Non-pigmented ciliary epithelial cell (primary cell): ENCODE data around the gene HIVEP3.

Source experiments
- DNase-seq: peaks from one replicate; pipeline ENCODE4 v3.0.0-alpha.2; 2010; ENCODE audit warnings: low read depth

The HIVEP3 gene

DNA sequence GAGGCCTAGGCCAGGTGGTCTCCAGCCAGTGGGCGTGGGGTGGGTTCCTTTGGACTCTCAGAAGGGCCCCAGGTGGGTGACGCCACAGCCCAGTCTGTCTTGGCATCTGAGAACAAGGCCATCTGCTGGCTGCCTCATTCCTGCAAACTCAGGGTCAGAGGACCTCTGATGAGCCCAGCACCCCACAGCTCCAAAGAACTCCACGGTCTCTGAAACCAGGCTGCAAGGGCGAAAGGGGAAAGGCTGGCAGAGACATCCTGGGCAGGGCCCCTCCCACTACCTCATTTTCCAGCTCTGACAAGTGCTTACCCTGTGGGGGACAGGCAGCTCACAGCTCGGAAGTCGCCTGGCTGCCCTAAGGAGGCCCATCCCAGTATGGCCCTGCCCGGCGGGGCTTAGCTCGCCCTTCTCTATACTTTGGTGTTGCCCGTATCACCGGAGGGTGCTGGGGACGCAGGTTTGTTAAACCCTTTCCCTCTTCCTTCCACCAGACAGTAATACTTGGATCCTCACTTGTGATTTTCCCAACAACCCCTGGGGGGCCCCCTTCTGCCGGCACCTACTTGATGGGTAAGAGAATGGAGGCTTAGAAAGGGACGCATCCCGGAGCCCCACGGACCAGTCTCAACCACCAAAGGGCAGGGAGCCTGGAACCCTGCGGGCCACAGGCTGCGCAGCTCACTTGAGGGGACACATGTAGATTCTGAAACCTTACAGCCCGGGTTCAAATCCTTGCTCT is 423.3 kb downstream of the HIVEP3 start:
- no peak for DNase-seq

DNA sequence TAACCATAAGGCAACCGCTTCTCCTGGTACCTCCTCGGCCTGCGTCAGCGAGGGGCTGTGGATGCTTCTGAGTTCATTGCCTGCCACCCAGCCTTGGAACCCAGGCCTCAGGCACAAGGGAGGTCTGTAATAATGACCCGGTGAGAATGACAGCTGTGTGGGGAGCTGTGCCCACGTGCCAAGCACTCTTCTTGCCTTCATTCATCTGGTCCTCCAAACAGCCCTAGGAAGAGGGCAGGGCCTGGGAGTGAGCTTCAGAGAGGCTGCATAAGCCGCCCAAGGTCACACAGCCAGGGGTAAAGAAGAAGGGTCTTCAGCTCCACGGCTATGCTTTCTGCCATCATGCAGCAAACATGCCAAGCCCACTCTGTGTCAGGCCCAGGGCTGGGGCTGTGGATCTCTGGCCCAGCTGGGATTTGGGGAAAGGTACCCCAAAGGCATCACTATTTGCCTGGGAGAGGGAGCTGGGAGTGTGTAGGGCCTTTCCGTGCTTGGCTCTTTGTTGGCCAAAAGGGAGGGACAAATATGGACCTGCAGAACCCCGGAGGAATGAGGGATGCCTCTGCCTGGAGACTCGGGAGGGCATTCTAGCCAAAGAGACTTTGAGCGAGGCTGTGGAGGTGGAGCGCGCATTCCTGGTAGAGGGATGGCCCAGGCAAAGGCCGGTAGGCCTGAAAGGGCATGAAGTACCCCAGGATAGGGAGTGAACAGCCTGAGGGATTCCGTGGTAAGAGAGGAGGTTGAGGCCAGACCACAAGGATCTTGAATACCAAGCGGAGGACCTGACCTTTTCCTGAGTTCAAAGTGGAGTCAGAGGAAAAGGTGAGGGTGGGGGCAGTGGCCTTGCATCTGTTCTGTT is 424.1 kb downstream of the HIVEP3 start:
- no peak for DNase-seq

DNA sequence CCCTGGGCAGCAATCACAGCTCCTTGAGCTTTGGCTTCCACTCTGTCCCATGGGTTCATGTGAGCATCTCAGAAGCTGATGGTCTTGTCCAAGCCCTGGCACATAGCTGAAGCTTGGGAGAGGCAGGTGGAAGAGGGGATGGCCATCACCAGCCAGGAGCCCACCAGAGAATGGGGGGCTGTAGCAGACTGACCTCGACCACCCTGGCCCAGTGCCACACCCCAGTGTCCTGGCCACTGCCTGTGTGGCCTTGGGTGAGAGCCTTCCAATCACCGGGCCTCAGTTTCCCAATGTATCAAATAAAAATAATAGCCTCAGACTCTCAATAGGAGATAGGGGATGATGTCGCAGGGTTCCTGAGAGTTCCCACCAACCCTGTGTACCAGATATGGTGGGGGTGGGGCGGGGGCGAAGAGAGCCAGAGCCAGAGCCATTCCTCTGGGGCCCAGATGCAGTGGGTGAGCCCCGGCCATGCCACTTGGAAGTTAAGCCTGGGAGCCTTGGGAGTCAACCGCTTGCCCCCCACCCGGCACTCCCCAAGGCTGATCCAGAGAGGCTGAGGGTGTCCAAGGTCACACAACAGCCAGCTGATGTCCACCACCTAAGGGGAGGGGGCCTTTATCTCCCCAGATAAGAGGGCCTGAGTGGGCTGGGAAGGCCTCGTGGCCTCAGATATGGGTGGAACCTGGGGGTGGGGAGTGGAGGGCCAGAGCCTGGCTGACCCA is 424.9 kb downstream of the HIVEP3 start:
- no peak for DNase-seq

DNA sequence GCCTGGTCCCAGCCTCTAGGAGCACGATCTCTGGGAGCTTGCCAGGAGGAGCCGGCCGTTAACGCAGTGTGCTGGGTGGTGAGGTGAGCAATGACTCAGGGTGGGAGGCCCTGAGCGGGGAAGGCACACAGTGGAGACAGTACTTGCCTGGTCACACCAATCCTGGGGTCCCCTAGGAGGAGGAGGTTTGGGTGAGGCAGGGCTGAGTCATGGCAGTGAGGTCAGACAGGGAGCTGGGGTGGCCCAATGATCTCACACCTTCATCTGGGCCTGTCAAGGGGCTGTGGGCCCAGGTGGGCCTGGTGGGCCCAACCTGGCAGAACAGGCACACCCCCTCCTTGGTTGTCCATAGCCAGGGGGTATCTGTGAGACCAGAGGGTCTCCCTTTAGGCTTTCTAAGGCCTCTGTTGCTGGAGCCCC is 425.6 kb downstream of the HIVEP3 start:
- peak; percentile 86 for DNase-seq

DNA sequence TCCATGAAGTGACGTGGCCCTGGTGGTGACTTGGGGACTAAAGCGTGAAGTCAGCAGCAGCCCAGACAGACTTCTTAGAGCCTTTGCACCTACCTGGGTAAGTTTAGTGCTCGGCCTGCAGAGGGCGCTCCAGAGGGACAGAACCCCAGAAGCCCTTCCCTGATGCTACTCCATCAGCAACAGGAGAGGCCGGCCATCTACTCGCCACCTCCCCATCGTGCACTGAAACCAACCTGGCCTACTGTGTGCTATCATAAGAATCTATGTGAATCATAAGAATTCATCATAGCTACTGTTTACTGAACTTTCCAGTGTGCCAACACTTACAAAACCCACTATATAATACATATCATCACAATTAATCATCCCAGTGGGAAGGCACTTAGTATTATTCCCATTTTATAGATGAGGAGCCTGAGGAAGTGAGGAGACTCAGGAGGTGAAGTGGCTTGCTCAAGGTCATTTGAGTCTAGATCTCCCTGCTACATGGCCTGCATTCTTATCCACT is 426.3 kb downstream of the HIVEP3 start:
- no peak for DNase-seq

DNA sequence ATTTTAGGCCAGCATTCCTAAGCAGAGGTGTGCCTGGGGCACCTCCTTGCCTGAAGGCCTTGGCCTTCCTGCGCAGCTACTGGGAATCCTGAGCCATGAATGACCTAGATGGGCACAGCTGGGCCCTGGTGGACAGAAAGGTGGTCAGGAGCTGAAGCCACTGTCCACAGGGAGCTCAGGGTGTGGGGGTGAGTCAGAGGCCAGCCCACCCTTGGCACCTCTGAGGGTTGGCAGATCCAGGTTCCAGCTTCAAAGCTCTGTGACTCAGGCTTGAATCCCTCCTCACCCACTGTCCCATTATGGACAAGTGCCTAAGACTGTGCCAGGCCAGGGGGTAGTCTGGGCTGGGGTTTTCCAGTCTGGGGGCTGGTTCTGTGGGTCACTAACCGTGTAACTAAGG is 427.8 kb downstream of the HIVEP3 start:
- DNase-seq = no peak

DNA sequence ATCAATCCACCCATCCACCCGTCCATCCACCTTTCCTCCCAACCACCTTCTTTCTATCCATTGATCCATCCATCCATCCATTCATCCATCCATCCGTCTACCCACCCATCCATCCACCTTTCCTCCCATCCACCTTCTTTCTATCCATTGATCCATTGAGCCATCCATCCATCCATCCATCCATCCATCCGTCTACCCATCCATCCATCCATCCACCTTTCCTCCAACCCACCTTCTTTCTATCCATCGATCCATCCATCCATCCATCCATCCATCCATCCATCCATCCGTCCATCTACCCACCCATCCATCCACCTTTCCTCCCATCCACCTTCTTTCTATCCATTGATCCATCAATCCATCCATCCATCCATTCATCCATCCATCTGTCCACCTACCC is 429.2 kb downstream of the HIVEP3 start:
- DNase-seq = no peak

DNA sequence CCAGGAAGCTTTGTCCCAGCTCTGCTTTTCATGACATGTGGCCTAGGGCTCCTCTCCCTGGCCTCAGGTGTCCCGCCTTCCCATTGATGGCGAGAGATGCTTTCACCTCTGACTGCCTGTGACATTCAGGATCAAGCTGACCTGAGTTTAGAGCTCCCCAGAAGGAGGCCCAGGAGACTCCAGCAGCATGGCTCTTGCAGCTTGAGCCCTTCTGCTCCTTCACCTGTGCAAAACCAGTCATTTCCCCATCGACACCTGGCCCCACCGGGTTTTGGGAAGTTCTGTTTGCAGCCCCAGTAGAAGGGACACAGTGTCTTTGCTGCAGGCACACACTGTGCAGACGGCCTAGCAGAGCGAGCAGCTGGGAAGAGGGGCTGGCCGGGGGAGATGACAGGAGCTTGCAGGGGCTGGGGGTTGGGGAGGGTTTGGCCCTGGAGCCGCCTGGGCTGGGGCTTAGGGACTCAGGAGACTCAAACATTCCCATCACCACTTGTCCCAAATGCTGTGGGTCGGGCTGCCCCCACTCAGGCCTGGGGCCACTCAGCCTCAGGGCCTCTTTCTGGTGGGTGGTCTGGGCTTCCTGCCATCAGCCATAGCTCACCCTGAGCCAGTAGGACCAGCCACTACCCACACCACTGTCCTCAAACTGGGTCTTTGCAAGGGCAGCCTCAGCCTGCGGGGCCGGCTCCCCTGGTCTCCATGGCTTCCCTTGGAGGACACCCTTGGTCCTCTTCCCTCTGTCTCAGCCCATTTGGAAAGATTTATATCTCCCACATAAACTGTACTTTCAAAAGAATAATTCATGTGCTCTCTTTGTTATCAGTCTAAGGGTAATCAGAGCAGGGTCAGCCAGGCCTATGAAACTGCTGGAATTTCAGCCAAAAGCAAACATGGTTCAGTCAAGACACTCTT is 430.4 kb downstream of the HIVEP3 start:
- DNase-seq = no peak

DNA sequence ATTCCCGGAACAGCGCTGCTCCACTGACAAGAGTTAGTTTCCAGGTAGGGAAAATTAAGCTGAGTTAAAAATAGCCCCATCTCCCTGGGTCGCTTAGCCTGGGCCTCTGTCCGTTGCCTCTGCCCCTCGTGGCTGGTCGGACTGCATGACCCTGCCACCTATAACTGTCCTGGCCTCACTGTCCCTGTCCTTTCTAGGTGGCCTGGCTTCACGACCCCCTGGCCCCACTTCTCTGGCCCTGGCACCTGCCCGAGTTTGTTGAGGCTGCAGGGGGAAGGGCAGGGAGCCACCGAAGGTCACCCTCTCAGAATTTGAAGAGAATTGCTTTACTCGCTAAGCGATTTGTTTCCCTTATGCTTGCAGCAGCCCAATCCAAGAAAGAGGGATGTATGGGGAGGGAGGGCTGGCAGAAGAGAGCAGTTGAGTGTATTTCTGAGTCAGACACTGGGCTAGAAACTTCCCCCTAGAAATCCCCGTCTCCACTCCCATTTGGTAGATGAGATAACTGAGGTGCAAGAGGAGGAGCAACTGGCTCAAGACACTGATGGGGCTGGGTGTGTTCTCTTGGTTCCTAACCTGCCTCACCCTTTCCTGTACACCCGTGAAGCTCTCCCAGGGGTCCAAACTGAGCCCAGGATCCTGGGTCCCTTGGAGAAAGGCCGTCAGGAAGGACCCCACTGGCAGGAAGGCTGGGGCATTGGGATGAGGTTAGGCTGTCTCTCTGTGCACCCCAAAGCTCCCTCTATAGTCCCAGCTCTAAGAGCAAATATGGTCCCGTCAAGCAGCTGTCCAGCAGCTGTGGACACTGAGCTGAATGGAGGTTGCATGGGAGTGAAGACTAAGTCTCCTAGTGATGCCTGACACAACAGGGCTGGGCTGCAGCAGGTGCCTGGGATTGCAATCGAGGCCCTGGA is 431.3 kb downstream of the HIVEP3 start:
- no peak for DNase-seq

DNA sequence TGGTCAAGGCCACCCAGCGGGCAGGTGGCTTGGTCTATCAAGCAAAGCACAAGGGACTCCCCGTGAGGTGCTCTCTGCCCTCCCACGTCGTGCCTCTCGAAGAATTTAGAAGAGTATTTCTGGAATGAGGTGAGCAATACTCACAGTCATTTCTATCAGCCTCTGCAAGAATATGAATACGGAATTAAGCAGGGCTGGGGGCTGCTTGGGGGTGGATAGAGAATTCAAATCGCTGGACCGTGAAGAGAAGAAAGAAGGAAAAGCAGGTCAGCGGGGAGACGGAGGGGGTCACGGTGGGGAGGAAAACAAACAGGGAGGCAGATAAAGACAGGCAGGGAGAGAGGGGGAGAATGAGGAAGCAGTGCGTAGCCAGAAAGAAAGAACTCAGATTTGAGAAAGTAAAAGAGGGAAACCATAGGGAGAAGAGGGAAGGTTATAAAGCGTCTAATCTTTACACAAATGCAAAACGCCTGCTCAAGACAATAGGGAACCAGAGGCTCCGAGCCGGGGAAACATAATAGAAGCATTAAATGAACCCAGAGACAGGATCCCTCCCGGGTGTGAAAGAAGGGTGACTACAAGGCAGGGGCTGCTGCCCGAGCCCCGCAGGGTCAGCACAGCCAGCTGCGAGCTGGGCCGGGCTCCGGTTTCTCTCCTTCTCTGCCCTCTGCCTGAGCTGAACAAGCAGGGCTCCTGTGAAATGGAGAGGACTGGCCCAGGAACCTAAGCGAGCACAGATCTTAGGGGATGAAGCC is 432.2 kb downstream of the HIVEP3 start:
- no peak for DNase-seq

DNA sequence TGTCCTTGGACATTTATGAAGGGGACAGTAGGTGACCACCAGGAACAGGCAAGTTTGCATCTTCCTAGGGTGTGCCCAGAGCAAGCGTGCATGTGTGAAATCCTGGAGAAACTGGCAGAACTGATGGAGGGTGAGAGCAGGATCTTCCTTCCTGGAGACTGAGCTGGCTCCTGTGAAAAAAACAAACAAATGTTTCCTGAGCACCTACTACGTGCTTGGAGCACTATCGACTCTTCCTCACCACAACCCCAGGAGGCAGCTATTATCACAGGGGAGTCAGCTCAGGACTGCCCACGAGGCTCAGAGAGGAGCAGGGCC is 432.7 kb downstream of the HIVEP3 start:
- no peak for DNase-seq

DNA sequence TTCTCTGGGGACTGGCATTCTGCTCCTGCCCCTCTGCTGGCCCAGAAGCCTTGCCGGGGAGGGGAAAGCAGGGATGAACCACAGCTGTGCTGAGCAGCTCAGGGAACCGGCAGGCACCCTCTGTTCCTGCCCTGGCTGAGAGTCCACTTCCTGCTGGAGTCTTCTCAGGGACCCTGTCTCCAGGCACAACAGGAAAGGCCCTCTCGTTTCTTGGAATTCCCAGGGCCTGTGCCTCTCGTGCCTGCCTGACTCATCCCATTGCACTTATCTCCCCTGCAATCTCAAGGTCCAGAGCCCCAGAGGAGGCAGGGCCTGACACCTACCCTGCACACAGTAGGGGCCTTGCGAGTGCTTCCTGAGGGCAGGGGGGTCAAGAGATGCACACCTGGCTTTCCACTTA is 433.1 kb downstream of the HIVEP3 start:
- DNase-seq = no peak

DNA sequence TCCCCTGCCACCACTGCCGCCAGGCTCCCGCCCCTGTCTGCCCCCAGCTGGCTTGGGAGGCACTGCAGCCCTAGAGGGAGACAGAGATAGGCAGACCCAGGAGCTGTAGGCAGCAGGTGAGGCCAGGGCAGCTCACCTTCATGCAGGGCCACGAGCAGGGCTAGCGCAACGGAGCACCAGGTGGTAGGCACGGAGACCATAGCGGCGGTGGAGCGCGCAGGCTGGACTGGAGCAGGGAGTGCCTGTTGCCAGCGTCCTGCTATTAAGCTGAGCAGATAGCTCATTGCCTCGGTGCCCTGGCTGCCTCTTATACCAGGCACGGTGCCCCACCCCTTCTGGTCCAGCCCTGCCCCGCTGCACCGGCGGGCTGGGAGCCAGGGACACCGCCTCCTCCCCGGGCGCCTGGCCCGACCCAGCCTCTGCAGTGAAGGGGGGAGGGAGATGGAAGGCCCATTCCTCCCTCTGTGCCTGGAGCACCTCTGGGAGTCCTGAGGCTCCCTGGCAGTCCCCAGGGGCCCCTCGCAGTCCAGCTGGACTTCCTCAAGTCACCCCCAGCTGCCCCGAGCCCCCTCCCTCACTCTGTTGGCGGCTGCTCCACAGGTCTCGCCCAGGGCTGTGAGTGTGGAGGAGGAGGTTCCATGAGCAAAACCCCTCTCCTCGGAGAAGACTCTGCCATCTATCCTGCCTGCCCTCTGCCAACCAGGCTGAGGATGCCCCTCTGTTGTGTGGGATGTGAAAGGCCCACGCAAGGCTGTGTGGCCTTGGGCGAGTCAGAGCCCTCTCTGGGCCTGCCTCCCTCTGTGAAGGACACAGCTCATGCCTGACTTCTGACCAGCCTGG is 434.1 kb downstream of the HIVEP3 start, which contains the start of gene EDN2:
Gene EDN2 (minus strand): TSS at position 282 of the 840 bp plus-strand sequence. CDS start 82 bp downstream, at position 200.
- DNase-seq = no peak

DNA sequence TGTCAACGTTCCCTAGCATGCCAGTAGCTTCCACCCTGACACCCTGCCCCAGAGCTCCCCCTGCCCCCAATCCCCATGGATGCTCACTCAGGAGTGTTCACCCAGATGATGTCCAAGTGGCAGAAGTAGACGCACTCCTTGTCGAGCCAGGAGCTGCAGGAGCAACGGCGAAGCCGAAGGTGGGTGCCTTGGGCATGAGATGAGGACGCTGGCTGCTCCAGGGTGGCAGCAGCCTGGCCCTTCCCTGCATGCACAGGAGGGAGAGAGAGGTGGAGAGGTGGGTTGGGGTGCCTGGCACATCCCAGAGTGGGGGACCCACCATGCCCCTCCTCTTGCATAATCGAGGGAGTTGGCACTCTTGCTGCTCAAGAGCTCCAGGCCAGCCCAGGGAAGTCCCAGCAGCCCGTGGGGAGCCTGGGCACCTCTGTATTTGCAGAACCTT is 434.7 kb downstream of the HIVEP3 start:
- DNase-seq = no peak

DNA sequence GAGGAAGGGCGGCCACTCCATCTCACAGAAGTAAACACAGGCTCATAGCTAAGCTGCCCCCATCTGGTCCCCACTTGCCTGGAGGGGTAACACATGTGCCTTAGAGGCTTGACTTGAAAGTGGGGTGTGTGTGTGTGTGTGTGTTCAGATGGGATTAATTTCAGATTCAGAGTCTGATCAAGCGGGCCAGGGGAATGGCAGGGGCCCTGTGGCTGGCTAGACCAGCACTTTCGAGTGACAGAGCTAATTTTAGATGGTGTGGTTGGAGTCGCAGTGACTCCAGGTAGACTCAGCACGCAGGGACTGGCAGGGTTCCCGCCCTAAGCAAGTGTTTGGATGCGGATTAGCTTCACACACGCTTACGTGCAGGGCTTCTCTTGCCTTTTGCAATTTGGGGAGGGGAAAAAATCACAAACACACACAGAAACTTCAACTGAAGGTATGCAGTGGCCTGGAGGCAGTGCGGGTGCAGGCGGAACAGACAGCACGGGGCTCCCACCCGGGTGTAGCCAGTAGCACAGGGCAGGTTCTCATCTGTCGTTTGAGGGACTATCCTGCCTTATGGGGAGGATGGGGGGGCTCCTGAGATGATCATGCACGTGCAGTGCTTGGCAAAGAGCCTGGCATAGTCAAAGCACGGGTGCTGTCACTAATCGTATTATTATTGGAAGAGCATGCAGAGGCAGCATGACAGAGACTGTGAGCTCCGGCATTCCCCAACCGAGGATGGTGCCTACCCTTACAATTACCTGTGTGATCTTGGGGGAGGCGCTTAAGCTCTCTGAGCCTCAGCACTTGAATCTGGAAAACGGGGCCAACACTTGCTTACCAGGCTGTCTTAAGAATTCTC is 435.5 kb downstream of the HIVEP3 start:
- no peak for DNase-seq

DNA sequence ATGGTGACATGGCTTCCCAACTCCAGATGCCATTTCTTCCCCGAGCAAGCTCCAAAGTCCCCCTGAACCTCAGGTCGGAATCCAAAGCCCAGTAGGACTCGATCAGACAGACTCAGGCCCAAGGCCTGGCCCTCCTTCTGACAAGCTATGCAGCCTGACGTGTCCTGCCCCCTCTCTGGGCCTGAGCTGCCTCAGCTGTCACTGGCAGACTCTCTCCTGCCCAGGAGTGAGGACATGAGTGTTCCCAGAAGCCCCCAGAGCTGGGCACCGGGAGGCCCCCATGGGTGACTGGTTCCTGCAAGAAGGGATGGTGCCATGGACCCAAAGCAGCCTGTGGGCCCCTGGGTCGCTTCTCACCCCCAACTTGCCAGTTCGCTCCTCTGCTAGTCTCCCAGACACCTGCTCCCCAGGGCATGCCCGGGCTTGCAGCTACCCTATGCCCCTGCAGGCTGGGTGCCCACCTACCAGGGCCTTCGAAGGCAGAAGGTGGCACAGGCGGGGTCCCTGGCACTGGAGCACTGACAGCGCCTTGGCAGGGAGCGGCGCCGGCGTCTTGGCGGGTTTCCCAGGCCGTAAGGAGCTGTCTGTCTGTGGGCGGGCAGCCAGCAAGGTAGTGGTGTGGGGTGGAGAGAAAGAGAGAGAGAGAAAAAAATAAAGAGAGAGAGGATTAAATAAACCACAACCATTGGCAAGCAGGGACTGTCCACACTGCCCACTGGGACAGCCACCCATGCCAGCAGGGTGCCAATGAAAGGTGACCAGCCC is 436.5 kb downstream of the HIVEP3 start:
- no peak for DNase-seq
